H9 (cell line): ENCODE data around the gene MAP2. TPM values are rescaled to one million over a fixed set of nuclear protein-coding genes. Genes with fewer than 3 reads are reported as not detected.

Experiments
- DNase-seq: peaks from one replicate; pipeline ENCODE4 v3.0.0-alpha.2; 2017
- H2AFZ ChIP-seq: one replicate; pipeline ENCODE4 v1.6.1; 2013; ENCODE audit warnings: mild to moderate bottlenecking, low read length, control low read depth, moderate library complexity
- H2AK5ac ChIP-seq: 2 replicates; pipeline ENCODE4 v1.6.1; 2013; ENCODE audit warnings: low read length, control low read depth, mixed read lengths; ENCODE audit not compliant: insufficient read length
- H2BK120ac ChIP-seq: one replicate; pipeline ENCODE4 v1.6.1; 2013; ENCODE audit warnings: low read depth, mild to moderate bottlenecking, low read length, control low read depth, inconsistent platforms; ENCODE audit not compliant: poor library complexity, severe bottlenecking
- H2BK12ac ChIP-seq: 2 replicates; pipeline ENCODE4 v1.6.1; 2013; ENCODE audit warnings: low read length, control low read depth, mixed read lengths, low read depth; ENCODE audit not compliant: insufficient read length
- H2BK15ac ChIP-seq: 2 replicates; pipeline ENCODE4 v1.6.1; 2013; ENCODE audit warnings: low read depth, low read length, control low read depth
- H2BK20ac ChIP-seq: one replicate; pipeline ENCODE4 v1.6.1; 2013; ENCODE audit warnings: low read depth, mild to moderate bottlenecking, low read length, control low read depth, inconsistent platforms; ENCODE audit not compliant: poor library complexity, severe bottlenecking
- H2BK5ac ChIP-seq: 2 replicates; pipeline ENCODE4 v1.6.1; 2013; ENCODE audit warnings: low read length, control low read depth, mixed read lengths; ENCODE audit not compliant: insufficient read length
- H3K14ac ChIP-seq: 2 replicates; pipeline ENCODE4 v1.6.1; 2013; ENCODE audit warnings: low read length, control low read depth; ENCODE audit not compliant: insufficient read depth
- H3K18ac ChIP-seq: 2 replicates; pipeline ENCODE4 v1.6.1; 2013; ENCODE audit warnings: low read depth, mild to moderate bottlenecking, mixed read lengths, low read length, control low read depth; ENCODE audit not compliant: insufficient read length
- H3K23ac ChIP-seq: 2 replicates; pipeline ENCODE4 v1.6.1; 2013; ENCODE audit warnings: low read length, control low read depth, mixed read lengths, low read depth; ENCODE audit not compliant: insufficient read length
- H3K23me2 ChIP-seq: 2 replicates; pipeline ENCODE4 v1.6.1; 2013; ENCODE audit warnings: low read depth, mild to moderate bottlenecking, mixed read lengths, low read length, control low read depth; ENCODE audit not compliant: insufficient read length, poor library complexity, severe bottlenecking
- H3K27ac ChIP-seq: 2 replicates; pipeline ENCODE4 v1.5.1; 2013; ENCODE audit warnings: low read length, control low read depth, mixed read lengths, low read depth; ENCODE audit not compliant: insufficient read length
- H3K27me3 ChIP-seq: 2 replicates; pipeline ENCODE4 v1.6.1; 2013; ENCODE audit warnings: low read length, control low read depth, inconsistent platforms; ENCODE audit not compliant: insufficient read depth
- H3K4ac ChIP-seq: 2 replicates; pipeline ENCODE4 v1.6.1; 2013; ENCODE audit warnings: low read depth, mild to moderate bottlenecking, control low read depth, inconsistent platforms, low read length, moderate library complexity
- H3K4me1 ChIP-seq: 2 replicates; pipeline ENCODE4 v1.6.1; 2013; ENCODE audit warnings: low read length, control low read depth, inconsistent platforms; ENCODE audit not compliant: insufficient read depth
- H3K4me2 ChIP-seq: 2 replicates; pipeline ENCODE4 v1.6.1; 2013; ENCODE audit warnings: low read length, control low read depth, mixed read lengths; ENCODE audit not compliant: insufficient read length, insufficient read depth
- H3K56ac ChIP-seq: 2 replicates; pipeline ENCODE4 v1.6.1; 2013; ENCODE audit warnings: low read depth, mild to moderate bottlenecking, mixed read lengths, low read length, control low read depth; ENCODE audit not compliant: insufficient read length
- H3K79me1 ChIP-seq: 2 replicates; pipeline ENCODE4 v1.6.1; 2013; ENCODE audit warnings: low read depth, mild to moderate bottlenecking, moderate library complexity, low read length, control low read depth, inconsistent platforms; ENCODE audit not compliant: insufficient read depth, poor library complexity, severe bottlenecking
- H3K79me2 ChIP-seq: 2 replicates; pipeline ENCODE4 v1.6.1; 2013; ENCODE audit warnings: low read length, control low read depth, inconsistent platforms; ENCODE audit not compliant: insufficient read depth
- H3K9ac ChIP-seq: 2 replicates; pipeline ENCODE4 v1.6.1; 2013; ENCODE audit warnings: low read length, control low read depth, mixed read lengths; ENCODE audit not compliant: insufficient read length; ENCODE audit errors: extremely low read depth
- H3K9me3 ChIP-seq: one replicate; pipeline ENCODE4 v1.6.1; 2013; ENCODE audit warnings: low read depth, low read length, inconsistent platforms; ENCODE audit not compliant: control insufficient read depth
- H3T11ph ChIP-seq: one replicate; pipeline ENCODE4 v1.6.1; 2013; ENCODE audit warnings: mild to moderate bottlenecking, low read length, control low read depth, inconsistent platforms
- H4K20me1 ChIP-seq: one replicate; pipeline ENCODE4 v1.6.1; 2013; ENCODE audit not compliant: control insufficient read depth, insufficient read length, insufficient read depth
- H4K5ac ChIP-seq: 2 replicates; pipeline ENCODE4 v1.6.1; 2013; ENCODE audit warnings: low read depth, mild to moderate bottlenecking, mixed read lengths, low read length, control low read depth; ENCODE audit not compliant: insufficient read length
- H4K8ac ChIP-seq: replicated peaks from 2 replicates; pipeline ENCODE4 v1.6.1; 2013; ENCODE audit warnings: low read length, control low read depth, mixed read lengths, low read depth; ENCODE audit not compliant: insufficient read length
- H4K91ac ChIP-seq: 2 replicates; pipeline ENCODE4 v1.6.1; 2013; ENCODE audit warnings: low read depth, mild to moderate bottlenecking, moderate library complexity, mixed read lengths, low read length, control low read depth; ENCODE audit not compliant: insufficient read length
- H3K27ac Mint-ChIP-seq, 3 experiments: 2 replicates in 2 of 3; 3 replicates in 1 of 3; pipeline ENCODE4 v1.8.0; 2020 to 2021; ENCODE audit warnings: mixed read lengths in 3 of 3, mild to moderate bottlenecking in 1 of 3, moderate library complexity in 1 of 3
- H3K27me3 Mint-ChIP-seq: 2 replicates; pipeline ENCODE4 v1.8.0; 2021; ENCODE audit warnings: low read depth, mild to moderate bottlenecking, moderate library complexity, mixed read lengths
- H3K36me3 Mint-ChIP-seq, 3 experiments: 2 replicates in 2 of 3; 3 replicates in 1 of 3; pipeline ENCODE4 v1.8.0; 2020 to 2021; ENCODE audit warnings: low read depth in 3 of 3, mixed read lengths in 3 of 3; ENCODE audit not compliant: insufficient read depth in 1 of 3
- H3K4me1 Mint-ChIP-seq, 2 experiments: 2 replicates each; pipeline ENCODE4 v1.8.0; 2020; ENCODE audit warnings: mixed read lengths in 2 of 2
- H3K4me3 Mint-ChIP-seq, 2 experiments: 2 replicates in 1 of 2; 3 replicates in 1 of 2; pipeline ENCODE4 v1.8.0; 2020 to 2021; ENCODE audit warnings: mild to moderate bottlenecking in 2 of 2, mixed read lengths in 2 of 2, moderate library complexity in 1 of 2
- H3K9me3 Mint-ChIP-seq, 2 experiments: 2 replicates in 1 of 2; 3 replicates in 1 of 2; pipeline ENCODE4 v1.8.0; 2020; ENCODE audit warnings: mild to moderate bottlenecking in 2 of 2, mixed read lengths in 2 of 2, moderate library complexity in 1 of 2
- CTCF ChIP-seq: fragments of 200-600 bp; sonication (generic); conservative IDR thresholded peaks from 3 replicates; pipeline ENCODE4 v1.8.0; 2021; ENCODE audit warnings: antibody characterized with exemption, mild to moderate bottlenecking
- WGBS: extraction: QIAGEN DNeasy Blood & Tissue Kit; methylation state at CpG from one replicate; pipeline ENCODE4 v1.1.7; 2013; ENCODE audit warnings: missing lambda C conversion rate, low lambda C conversion rate, mixed read lengths; ENCODE audit not compliant: insufficient read length; ENCODE audit errors: extremely low coverage; 5-methylcytosine and 5-hydroxymethylcytosine counted together
- total RNA-seq: library from RNA; stranded (reverse); gene quantifications from 2 replicates; pipeline ENCODE4 v1.2.1, GENCODE V29; 2021

Gene MAP2
- total RNA-seq, 1 experiment from 2014 or later = 0.87 TPM

DNA sequence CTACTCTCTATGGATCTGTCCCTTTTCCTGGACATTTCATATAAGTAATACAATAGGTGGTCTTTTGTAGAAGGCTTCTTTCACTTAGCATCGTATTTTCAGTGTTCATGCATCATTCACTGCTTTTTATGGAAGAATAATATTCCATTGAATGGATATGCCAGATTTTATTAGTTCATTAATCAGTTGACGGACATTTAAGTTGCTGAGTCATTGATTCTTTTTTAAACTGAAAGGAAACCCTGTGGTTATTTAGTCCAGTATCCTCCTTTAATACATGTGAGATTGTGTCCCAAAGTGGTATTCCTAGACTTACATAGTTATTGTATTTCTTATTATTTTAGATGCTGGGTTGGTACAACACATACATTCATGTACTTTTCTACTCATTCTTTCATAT is 185.7 kb downstream of the MAP2 start:
- H4K8ac ChIP-seq = no peak overlapping the region
- H3K4me2 ChIP-seq = no peak overlapping the region
- no peak overlapping the region for H2BK15ac ChIP-seq
- TF ChIP-seq CTCF = no peak
- no peak overlapping the region for H3K27ac ChIP-seq
- no peaks in the 10 kb centered on the region for H3K9me3 ChIP-seq
- H3K23me2 ChIP-seq = no peaks in the 10 kb centered on the region
- no peak overlapping the region for H2BK5ac ChIP-seq
- H3K56ac ChIP-seq = no peak overlapping the region
- H3K23ac ChIP-seq = no peak overlapping the region
- H3K18ac ChIP-seq = no peak overlapping the region
- H4K91ac ChIP-seq = no peak overlapping the region
- no peaks in the 10 kb centered on the region for H3K79me1 ChIP-seq
- H2BK20ac ChIP-seq = no peak overlapping the region
- H3K4me1 Mint-ChIP-seq = peaks cover 27 to 35% of the 10 kb centered on the region in 2 experiments
- no peak overlapping the region for H2AK5ac ChIP-seq
- H2AFZ ChIP-seq = no peak overlapping the region
- no peak overlapping the region for H3T11ph ChIP-seq
- no peaks in the 10 kb centered on the region; the same call in 1 of the 2 replicates for H3K27me3 Mint-ChIP-seq
- H3K36me3 Mint-ChIP-seq = peaks cover 0 to 5% (median 0%) of the 10 kb centered on the region in 3 experiments; a peak in 2 of 7 replicates
- H3K9ac ChIP-seq = no peak overlapping the region
- H2BK12ac ChIP-seq = no peak overlapping the region
- WGBS = no CpG with 5 or more reads among the region's 2 CpGs
- no peak overlapping the region for H3K27ac Mint-ChIP-seq
- H4K20me1 ChIP-seq = no peaks in the 10 kb centered on the region
- no peak for DNase-seq
- no peak overlapping the region for H2BK120ac ChIP-seq
- H3K14ac ChIP-seq = no peak overlapping the region
- H3K4me3 Mint-ChIP-seq = no peak overlapping the region
- no peak overlapping the region for H3K4ac ChIP-seq
- H3K9me3 Mint-ChIP-seq = no peaks in the 10 kb centered on the region; a peak in 1 of 5 replicates
- H4K5ac ChIP-seq = no peak overlapping the region
- H3K4me1 ChIP-seq = no peaks in the 10 kb centered on the region; the same call in none of the 2 replicates
- H3K27me3 ChIP-seq = no peaks in the 10 kb centered on the region
- no peaks in the 10 kb centered on the region for H3K79me2 ChIP-seq
